T-helper 1 cell treated with Interleukin-12 subunit alpha and Interleukin-12 subunit beta and Interleukin-4 antibody, amounts not matched to agents 30 μg/mL and 1 μg/mL, for 36 hours (primary cell): ENCODE results near the gene OPHN1.

Source experiments
- H3K27ac Mint-ChIP-seq: one replicate; pipeline ENCODE4 v1.8.0; 2021; ENCODE audit warnings: mild to moderate bottlenecking, mixed read lengths
- H3K27me3 Mint-ChIP-seq: one replicate; pipeline ENCODE4 v1.8.0; 2021; ENCODE audit warnings: low read depth, mixed read lengths
- H3K36me3 Mint-ChIP-seq: one replicate; pipeline ENCODE4 v1.8.0; 2021; ENCODE audit warnings: low read depth, mixed read lengths
- H3K4me1 Mint-ChIP-seq: one replicate; pipeline ENCODE4 v1.8.0; 2021; ENCODE audit warnings: low read depth, mixed read lengths
- H3K4me3 Mint-ChIP-seq: one replicate; pipeline ENCODE4 v1.8.0; 2021; ENCODE audit warnings: mild to moderate bottlenecking, moderate library complexity, mixed read lengths
- H3K9me3 Mint-ChIP-seq: one replicate; pipeline ENCODE4 v1.8.0; 2021; ENCODE audit warnings: mixed read lengths

Gene OPHN1

GRCh38 chrX:68433155-68433980, at the start of gene OPHN1:
TSS of gene OPHN1 (minus strand) at chrX:68433495. CDS start at chrX:68433020, 475 bp downstream.
- no peak within 1 kb of the TSS for H3K27ac Mint-ChIP-seq
- peaks cover 32% of the 10 kb centered on the region for H3K27me3 Mint-ChIP-seq
- peak within 1 kb of the TSS; percentile 68 for H3K4me3 Mint-ChIP-seq
- H3K36me3 Mint-ChIP-seq = no peaks in the 10 kb centered on the region
- H3K4me1 Mint-ChIP-seq = no peaks in the 10 kb centered on the region
- no peaks in the 10 kb centered on the region for H3K9me3 Mint-ChIP-seq

- Mint-ChIP-seq H3K36me3 (no peaks in the 10 kb centered on the region), H3K9me3 (no peaks in the 10 kb centered on the region), H3K4me1 (no peaks in the 10 kb centered on the region), H3K27ac (no peak overlapping the region), H3K4me3 (no peak overlapping the region), H3K27me3 (no peaks in the 10 kb centered on the region)
Observed at GRCh38 chrX:68480969-68481368, 47.7 kb upstream of the OPHN1 start.

GRCh38 chrX:68464796-68465195, 31.5 kb upstream of the OPHN1 start:
- no peaks in the 10 kb centered on the region for H3K9me3 Mint-ChIP-seq
- H3K4me3 Mint-ChIP-seq = no peak overlapping the region
- H3K36me3 Mint-ChIP-seq = no peaks in the 10 kb centered on the region
- no peak overlapping the region for H3K27ac Mint-ChIP-seq
- H3K27me3 Mint-ChIP-seq = peaks cover 4% of the 10 kb centered on the region
- no peaks in the 10 kb centered on the region for H3K4me1 Mint-ChIP-seq

GRCh38 chrX:68463880-68464279, 30.6 kb upstream of the OPHN1 start:
- Mint-ChIP-seq H3K27me3 (peaks cover 4% of the 10 kb centered on the region), H3K27ac (no peak overlapping the region), H3K4me3 (no peak overlapping the region), H3K36me3 (no peaks in the 10 kb centered on the region), H3K9me3 (no peaks in the 10 kb centered on the region), H3K4me1 (no peaks in the 10 kb centered on the region)

GRCh38 chrX:68462653-68463052, 29.4 kb upstream of the OPHN1 start:
- H3K27me3 Mint-ChIP-seq = peaks cover 4% of the 10 kb centered on the region
- no peak overlapping the region for H3K4me3 Mint-ChIP-seq
- H3K4me1 Mint-ChIP-seq = no peaks in the 10 kb centered on the region
- no peaks in the 10 kb centered on the region for H3K36me3 Mint-ChIP-seq
- H3K27ac Mint-ChIP-seq = no peak overlapping the region
- no peaks in the 10 kb centered on the region for H3K9me3 Mint-ChIP-seq

GRCh38 chrX:68462197-68462596, 28.9 kb upstream of the OPHN1 start:
- no peak overlapping the region for H3K4me3 Mint-ChIP-seq
- H3K27ac Mint-ChIP-seq = no peak overlapping the region
- no peaks in the 10 kb centered on the region for H3K36me3 Mint-ChIP-seq
- H3K9me3 Mint-ChIP-seq = no peaks in the 10 kb centered on the region
- H3K27me3 Mint-ChIP-seq = peaks cover 4% of the 10 kb centered on the region
- H3K4me1 Mint-ChIP-seq = no peaks in the 10 kb centered on the region

GRCh38 chrX:68461576-68461975, 28.3 kb upstream of the OPHN1 start:
- H3K9me3 Mint-ChIP-seq = no peaks in the 10 kb centered on the region
- no peaks in the 10 kb centered on the region for H3K4me1 Mint-ChIP-seq
- H3K36me3 Mint-ChIP-seq = no peaks in the 10 kb centered on the region
- H3K27ac Mint-ChIP-seq = no peak overlapping the region
- peaks cover 2% of the 10 kb centered on the region for H3K27me3 Mint-ChIP-seq
- H3K4me3 Mint-ChIP-seq = no peak overlapping the region

- H3K27me3 Mint-ChIP-seq = no peaks in the 10 kb centered on the region
- no peaks in the 10 kb centered on the region for H3K36me3 Mint-ChIP-seq
- no peaks in the 10 kb centered on the region for H3K9me3 Mint-ChIP-seq
- no peak overlapping the region for H3K4me3 Mint-ChIP-seq
- no peak overlapping the region for H3K27ac Mint-ChIP-seq
- H3K4me1 Mint-ChIP-seq = no peaks in the 10 kb centered on the region
Observed at GRCh38 chrX:68461093-68461492, 27.8 kb upstream of the OPHN1 start.

GRCh38 chrX:68455151-68455510, 21.8 kb upstream of the OPHN1 start:
- Mint-ChIP-seq H3K9me3 (no peaks in the 10 kb centered on the region), H3K27me3 (no peaks in the 10 kb centered on the region), H3K4me3 (no peak overlapping the region), H3K27ac (no peak overlapping the region), H3K4me1 (no peaks in the 10 kb centered on the region), H3K36me3 (no peaks in the 10 kb centered on the region)

GRCh38 chrX:68454476-68455150, 21.3 kb upstream of the OPHN1 start:
- no peaks in the 10 kb centered on the region for H3K27me3 Mint-ChIP-seq
- H3K4me1 Mint-ChIP-seq = no peaks in the 10 kb centered on the region
- H3K9me3 Mint-ChIP-seq = no peaks in the 10 kb centered on the region
- H3K27ac Mint-ChIP-seq = no peak overlapping the region
- H3K36me3 Mint-ChIP-seq = no peaks in the 10 kb centered on the region
- no peak overlapping the region for H3K4me3 Mint-ChIP-seq

- no peaks in the 10 kb centered on the region for H3K27me3 Mint-ChIP-seq
- H3K36me3 Mint-ChIP-seq = no peaks in the 10 kb centered on the region
- H3K9me3 Mint-ChIP-seq = no peaks in the 10 kb centered on the region
- H3K4me1 Mint-ChIP-seq = no peaks in the 10 kb centered on the region
- no peak overlapping the region for H3K27ac Mint-ChIP-seq
- no peak overlapping the region for H3K4me3 Mint-ChIP-seq
Observed at GRCh38 chrX:68451720-68452119, 18.4 kb upstream of the OPHN1 start.

- Mint-ChIP-seq H3K27ac (no peak overlapping the region), H3K36me3 (no peaks in the 10 kb centered on the region), H3K27me3 (peaks cover 4% of the 10 kb centered on the region), H3K4me3 (no peak overlapping the region), H3K4me1 (peaks cover 5% of the 10 kb centered on the region), H3K9me3 (no peaks in the 10 kb centered on the region)
Observed at GRCh38 chrX:68443155-68443868, 10.0 kb upstream of the OPHN1 start.

- peaks cover 4% of the 10 kb centered on the region for H3K27me3 Mint-ChIP-seq
- H3K4me3 Mint-ChIP-seq = no peak overlapping the region
- H3K36me3 Mint-ChIP-seq = no peaks in the 10 kb centered on the region
- peaks cover 5% of the 10 kb centered on the region for H3K4me1 Mint-ChIP-seq
- H3K27ac Mint-ChIP-seq = no peak overlapping the region
- no peaks in the 10 kb centered on the region for H3K9me3 Mint-ChIP-seq
Observed at GRCh38 chrX:68440940-68441339, 7.6 kb upstream of the OPHN1 start.

GRCh38 chrX:68440442-68440841, 7.1 kb upstream of the OPHN1 start:
- no peaks in the 10 kb centered on the region for H3K36me3 Mint-ChIP-seq
- H3K27me3 Mint-ChIP-seq = peaks cover 4% of the 10 kb centered on the region
- H3K4me1 Mint-ChIP-seq = peaks cover 5% of the 10 kb centered on the region
- no peaks in the 10 kb centered on the region for H3K9me3 Mint-ChIP-seq
- H3K4me3 Mint-ChIP-seq = no peak overlapping the region
- H3K27ac Mint-ChIP-seq = no peak overlapping the region

- Mint-ChIP-seq H3K36me3 (no peaks in the 10 kb centered on the region), H3K27me3 (peaks cover 14% of the 10 kb centered on the region)
Observed at GRCh38 chrX:68439341-68439740, 6.0 kb upstream of the OPHN1 start.

More at GRCh38 chrX:68439341-68439740, 6.0 kb upstream of the OPHN1 start:
- Mint-ChIP-seq H3K4me3 (no peak overlapping the region), H3K9me3 (no peaks in the 10 kb centered on the region), H3K27ac (no peak overlapping the region), H3K4me1 (peaks cover 5% of the 10 kb centered on the region)
